ENCODE results near the gene FNDC3B. TPM values are rescaled to one million over a fixed set of nuclear protein-coding genes. Genes with fewer than 3 reads are reported as not detected.

Gene FNDC3B
- total and polyA plus RNA-seq, 2 donors (not counting 1 experiment from before 2014, with no cell fraction given): 1.2 to 9.2 TPM

DNA sequence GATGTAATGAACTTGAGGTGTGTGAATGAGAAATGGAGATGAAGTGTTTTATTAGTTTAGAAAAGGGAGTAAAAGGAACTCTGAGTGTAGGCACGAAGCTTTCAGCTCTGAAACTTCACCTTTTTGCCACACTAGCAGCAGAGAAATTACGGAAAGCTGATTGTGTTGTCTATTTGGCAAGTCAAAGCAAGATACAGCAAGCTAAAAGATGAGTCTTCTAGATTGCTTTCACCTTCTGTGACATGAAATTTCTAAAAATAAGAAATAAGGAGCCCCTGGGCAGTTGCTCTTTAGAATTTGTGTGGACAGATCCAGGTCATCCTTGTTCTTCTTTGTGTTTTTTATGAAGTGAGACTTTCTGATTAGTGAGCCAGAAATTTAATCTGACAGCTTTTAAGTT, 143.4 kb downstream of the FNDC3B start:
- POLR2A ChIA-PET: no interaction called here
- WGBS (ENCODE audit: insufficient coverage): no CpG with 5 or more reads among the region's 2 CpGs
- H3K4me1 ChIP-seq (ENCODE audit: control insufficient read depth in 2 of 2, insufficient read depth in 2 of 2, low read length in 2 of 2): no peaks in the 10 kb centered on the region
- CTCF ChIA-PET: no interaction called here
- H3K9ac ChIP-seq (ENCODE audit: low read length): no peak overlapping the region
- no peaks in the 10 kb centered on the region for H4K20me1 ChIP-seq (ENCODE audit: control insufficient read depth, insufficient read depth, low read length, poor library complexity, severe bottlenecking)
- Mint-ChIP-seq H3K4me1 (no peaks in the 10 kb centered on the region), H3K27ac (no peak overlapping the region), H3K4me3 (no peak overlapping the region), H3K27me3 (no peaks in the 10 kb centered on the region), H3K9me3 (ENCODE audit: insufficient read depth) (no peaks in the 10 kb centered on the region)
- no peak overlapping the region for H3K27ac ChIP-seq (ENCODE audit: low read length in 2 of 2)
- no peaks in the 10 kb centered on the region for H3K79me2 ChIP-seq (ENCODE audit: control insufficient read depth, insufficient read depth, low read length)
- H3K4me3 ChIP-seq (ENCODE audit: control extremely low read depth in 1 of 5, extremely low read depth in 1 of 5, insufficient read depth in 1 of 5, low read depth in 2 of 5, low read length in 4 of 5): no peak overlapping the region
- no peaks in the 10 kb centered on the region for H3K36me3 ChIP-seq (replicated peaks in 1 of 2; ENCODE audit: control extremely low read depth in 1 of 2, control insufficient read depth in 1 of 2, extremely low read depth in 1 of 2, insufficient read depth in 2 of 2, low read length in 1 of 2)
- H3K27me3 ChIP-seq (replicated peaks in 1 of 4; ENCODE audit: control extremely low read depth in 1 of 4, control insufficient read depth in 3 of 4, insufficient read depth in 4 of 4, low read length in 3 of 4): no peaks in the 10 kb centered on the region
- DNase-seq: no peak
- no peak overlapping the region for H3K4me2 ChIP-seq (replicated peaks; ENCODE audit: low read depth, low read length, poor library complexity, severe bottlenecking)
- no peak for ATAC-seq (ENCODE audit: low read depth)
- peaks cover 0 to 3% (median 0%) of the 10 kb centered on the region in 3 donors for H3K9me3 ChIP-seq (ENCODE audit: control extremely low read depth in 1 of 3, control insufficient read depth in 2 of 3, insufficient read depth in 1 of 3, low read length in 2 of 3)
- no peak overlapping the region for H2AFZ ChIP-seq (ENCODE audit: insufficient read depth, low read depth, low read length, poor library complexity, severe bottlenecking)
- intact Hi-C loops (cut with micrococcal nuclease): no loop called here
- TF ChIP-seq EZH2 (IDR thresholded peaks at IDR 0.05; ENCODE audit: borderline replicate concordance, insufficient read depth, low read depth, low read length, poor library complexity, severe bottlenecking): no peak
- TF ChIP-seq, protein P1, sequence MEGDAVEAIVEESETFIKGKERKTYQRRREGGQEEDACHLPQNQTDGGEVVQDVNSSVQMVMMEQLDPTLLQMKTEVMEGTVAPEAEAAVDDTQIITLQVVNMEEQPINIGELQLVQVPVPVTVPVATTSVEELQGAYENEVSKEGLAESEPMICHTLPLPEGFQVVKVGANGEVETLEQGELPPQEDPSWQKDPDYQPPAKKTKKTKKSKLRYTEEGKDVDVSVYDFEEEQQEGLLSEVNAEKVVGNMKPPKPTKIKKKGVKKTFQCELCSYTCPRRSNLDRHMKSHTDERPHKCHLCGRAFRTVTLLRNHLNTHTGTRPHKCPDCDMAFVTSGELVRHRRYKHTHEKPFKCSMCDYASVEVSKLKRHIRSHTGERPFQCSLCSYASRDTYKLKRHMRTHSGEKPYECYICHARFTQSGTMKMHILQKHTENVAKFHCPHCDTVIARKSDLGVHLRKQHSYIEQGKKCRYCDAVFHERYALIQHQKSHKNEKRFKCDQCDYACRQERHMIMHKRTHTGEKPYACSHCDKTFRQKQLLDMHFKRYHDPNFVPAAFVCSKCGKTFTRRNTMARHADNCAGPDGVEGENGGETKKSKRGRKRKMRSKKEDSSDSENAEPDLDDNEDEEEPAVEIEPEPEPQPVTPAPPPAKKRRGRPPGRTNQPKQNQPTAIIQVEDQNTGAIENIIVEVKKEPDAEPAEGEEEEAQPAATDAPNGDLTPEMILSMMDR (IDR thresholded peaks at IDR 0.05): no peak

DNA sequence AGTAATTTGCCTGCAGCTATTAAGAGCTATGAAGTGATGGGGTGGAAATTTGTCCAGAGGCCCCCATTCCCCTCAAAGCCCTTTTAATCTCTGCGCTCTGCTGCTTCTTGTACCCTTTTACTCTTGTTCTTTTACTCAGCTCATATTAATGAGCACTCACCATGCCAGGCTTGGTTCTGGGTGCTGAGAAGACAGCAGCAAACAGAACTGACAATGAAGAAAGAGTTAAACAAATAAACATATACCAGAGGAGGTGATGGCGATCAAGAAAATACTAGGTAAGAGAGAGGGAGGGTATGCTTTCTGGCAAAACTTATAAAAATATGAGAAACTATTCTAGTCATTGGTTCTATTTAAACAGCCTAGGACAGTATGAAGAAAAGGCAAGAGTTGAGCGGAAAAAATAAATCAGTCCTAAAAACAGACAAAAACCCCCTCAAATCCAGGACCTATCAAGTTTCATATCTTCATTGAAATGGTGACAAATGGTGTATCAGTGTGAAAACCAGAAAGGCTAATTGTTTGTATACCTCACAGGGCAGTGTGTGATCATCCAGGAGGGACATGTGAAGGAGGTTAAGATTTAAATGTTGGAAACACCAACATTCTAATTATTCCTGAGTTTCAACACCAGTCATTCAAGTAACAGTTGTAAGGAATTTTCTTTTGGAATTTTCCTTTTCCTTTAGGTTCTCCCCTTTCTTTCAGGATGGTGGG, 144.9 kb downstream of the FNDC3B start:
- no CpG with 5 or more reads among the region's 3 CpGs for WGBS (ENCODE audit: insufficient coverage)
- H3K27ac Mint-ChIP-seq: no peak overlapping the region
- Histone ChIP-seq H3K9me3 (ENCODE audit: control extremely low read depth in 1 of 3, control insufficient read depth in 2 of 3, insufficient read depth in 1 of 3, low read length in 2 of 3) (no peaks in the 10 kb centered on the region), H3K27ac (ENCODE audit: low read length in 2 of 2) (no peak overlapping the region), H3K36me3 (replicated peaks in 1 of 2; ENCODE audit: control extremely low read depth in 1 of 2, control insufficient read depth in 1 of 2, extremely low read depth in 1 of 2, insufficient read depth in 2 of 2, low read length in 1 of 2) (no peaks in the 10 kb centered on the region), H2AFZ (ENCODE audit: insufficient read depth, low read depth, low read length, poor library complexity, severe bottlenecking) (no peak overlapping the region), H3K9ac (ENCODE audit: low read length) (no peak overlapping the region), H3K27me3 (replicated peaks in 1 of 4; ENCODE audit: control extremely low read depth in 1 of 4, control insufficient read depth in 3 of 4, insufficient read depth in 4 of 4, low read length in 3 of 4) (no peaks in the 10 kb centered on the region), H3K4me2 (replicated peaks; ENCODE audit: low read depth, low read length, poor library complexity, severe bottlenecking) (no peak overlapping the region), H3K4me1 (ENCODE audit: control insufficient read depth in 2 of 2, insufficient read depth in 2 of 2, low read length in 2 of 2) (no peaks in the 10 kb centered on the region), H3K4me3 (ENCODE audit: control extremely low read depth in 1 of 5, extremely low read depth in 1 of 5, insufficient read depth in 1 of 5, low read depth in 2 of 5, low read length in 4 of 5) (no peak overlapping the region), H4K20me1 (ENCODE audit: control insufficient read depth, insufficient read depth, low read length, poor library complexity, severe bottlenecking) (no peaks in the 10 kb centered on the region), H3K79me2 (ENCODE audit: control insufficient read depth, insufficient read depth, low read length) (no peaks in the 10 kb centered on the region)
- intact Hi-C loops (cut with micrococcal nuclease): no loop called here
- no peak for DNase-seq
- H3K4me1 Mint-ChIP-seq: no peaks in the 10 kb centered on the region
- POLR2A ChIA-PET: no interaction called here
- CTCF ChIA-PET: no interaction called here
- no peak for ATAC-seq (ENCODE audit: low read depth)
- H3K27me3 Mint-ChIP-seq: no peaks in the 10 kb centered on the region
- H3K4me3 Mint-ChIP-seq: no peak overlapping the region
- no peak for TF ChIP-seq EZH2 (IDR thresholded peaks at IDR 0.05; ENCODE audit: borderline replicate concordance, insufficient read depth, low read depth, low read length, poor library complexity, severe bottlenecking)
- TF ChIP-seq, protein P1 (IDR thresholded peaks at IDR 0.05): no peak
- H3K9me3 Mint-ChIP-seq (ENCODE audit: insufficient read depth): no peaks in the 10 kb centered on the region

Data from B cell (primary cell).